ENCODE data around the gene PDLIM1. TPM values are rescaled to one million over a fixed set of nuclear protein-coding genes. Genes with fewer than 3 reads are reported as not detected.

The PDLIM1 gene
- polyA plus RNA-seq, 1 donor (not counting 4 experiments of a cell fraction or from before 2014, with no cell fraction given): 298 TPM

DNA sequence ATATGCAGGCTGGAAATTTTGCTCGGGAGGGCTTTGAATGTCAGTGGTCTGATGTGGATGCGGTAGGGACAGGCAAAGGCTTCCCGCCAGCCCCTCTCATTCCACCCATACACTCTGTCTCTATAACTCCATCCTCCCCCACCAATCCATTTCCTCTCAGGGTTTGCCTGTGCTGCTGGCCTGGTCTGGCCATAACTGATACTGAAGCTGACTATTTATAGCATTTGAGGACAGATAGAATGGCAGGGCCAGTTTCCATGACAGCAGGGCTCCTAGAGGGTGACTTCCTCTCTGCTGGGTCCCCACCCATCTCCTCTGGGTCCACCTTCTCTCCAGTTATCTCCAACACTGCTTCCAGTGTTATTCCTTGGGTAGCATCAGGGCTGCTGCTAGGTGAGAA, 6.6 kb upstream of the PDLIM1 start:
- Histone ChIP-seq H3K27ac (ENCODE audit: control insufficient read depth, insufficient read depth, low read length) (no peak overlapping the region), H3K4me2 (ENCODE audit: control insufficient read depth, extremely low read depth, insufficient read depth, low read depth, low read length) (no peak overlapping the region), H4K20me1 (ENCODE audit: control insufficient read depth, extremely low read depth, insufficient read depth, low read length) (no peaks in the 10 kb centered on the region), H2AFZ (ENCODE audit: control insufficient read depth, low read length) (no peak overlapping the region), H3K4me3 (ENCODE audit: control insufficient read depth in 2 of 3, extremely low read depth in 1 of 3, insufficient read depth in 2 of 3, low read depth in 1 of 3, low read length in 3 of 3) (no peak overlapping the region), H3K79me2 (ENCODE audit: control insufficient read depth, insufficient read depth, low read length) (no peaks in the 10 kb centered on the region), H3K36me3 (ENCODE audit: control insufficient read depth in 2 of 2, extremely low read depth in 1 of 2, insufficient read depth in 2 of 2, low read length in 2 of 2) (no peaks in the 10 kb centered on the region), H3K9ac (ENCODE audit: control insufficient read depth, extremely low read depth, insufficient read depth, low read length) (no peak overlapping the region), H3K9me1 (ENCODE audit: control insufficient read depth, extremely low read depth, insufficient read depth, low read length) (no peaks in the 10 kb centered on the region), H3K4me1 (ENCODE audit: control insufficient read depth, extremely low read depth, insufficient read depth, low read length) (peaks cover 15% of the 10 kb centered on the region), H3K27me3 (ENCODE audit: control insufficient read depth, extremely low read depth, insufficient read depth, low read length) (no peaks in the 10 kb centered on the region), H3K9me3 (ENCODE audit: control insufficient read depth, low read depth, low read length) (no peaks in the 10 kb centered on the region)
- DNase-seq (ENCODE audit: low read depth, low spot score) (no peak), FAIRE-seq (no peak)
- dilution Hi-C loops (cut with MboI; ENCODE audit: extremely low pct_ligation_motif_present, low sequenced_read_pairs): no loop called here
- TF ChIP-seq, protein P1, sequence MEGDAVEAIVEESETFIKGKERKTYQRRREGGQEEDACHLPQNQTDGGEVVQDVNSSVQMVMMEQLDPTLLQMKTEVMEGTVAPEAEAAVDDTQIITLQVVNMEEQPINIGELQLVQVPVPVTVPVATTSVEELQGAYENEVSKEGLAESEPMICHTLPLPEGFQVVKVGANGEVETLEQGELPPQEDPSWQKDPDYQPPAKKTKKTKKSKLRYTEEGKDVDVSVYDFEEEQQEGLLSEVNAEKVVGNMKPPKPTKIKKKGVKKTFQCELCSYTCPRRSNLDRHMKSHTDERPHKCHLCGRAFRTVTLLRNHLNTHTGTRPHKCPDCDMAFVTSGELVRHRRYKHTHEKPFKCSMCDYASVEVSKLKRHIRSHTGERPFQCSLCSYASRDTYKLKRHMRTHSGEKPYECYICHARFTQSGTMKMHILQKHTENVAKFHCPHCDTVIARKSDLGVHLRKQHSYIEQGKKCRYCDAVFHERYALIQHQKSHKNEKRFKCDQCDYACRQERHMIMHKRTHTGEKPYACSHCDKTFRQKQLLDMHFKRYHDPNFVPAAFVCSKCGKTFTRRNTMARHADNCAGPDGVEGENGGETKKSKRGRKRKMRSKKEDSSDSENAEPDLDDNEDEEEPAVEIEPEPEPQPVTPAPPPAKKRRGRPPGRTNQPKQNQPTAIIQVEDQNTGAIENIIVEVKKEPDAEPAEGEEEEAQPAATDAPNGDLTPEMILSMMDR (optimal IDR thresholded peaks at IDR 0.05 in 1 of 3, IDR thresholded peaks at IDR 0.05 in 1 of 3, conservative IDR thresholded peaks at IDR 0.05 in 1 of 3; ENCODE audit: extremely low read depth in 1 of 3, insufficient read depth in 2 of 3, low read length in 3 of 3): no peak
- no peak for TF ChIP-seq EZH2 (IDR thresholded peaks at IDR 0.05; ENCODE audit: low read length)

DNA sequence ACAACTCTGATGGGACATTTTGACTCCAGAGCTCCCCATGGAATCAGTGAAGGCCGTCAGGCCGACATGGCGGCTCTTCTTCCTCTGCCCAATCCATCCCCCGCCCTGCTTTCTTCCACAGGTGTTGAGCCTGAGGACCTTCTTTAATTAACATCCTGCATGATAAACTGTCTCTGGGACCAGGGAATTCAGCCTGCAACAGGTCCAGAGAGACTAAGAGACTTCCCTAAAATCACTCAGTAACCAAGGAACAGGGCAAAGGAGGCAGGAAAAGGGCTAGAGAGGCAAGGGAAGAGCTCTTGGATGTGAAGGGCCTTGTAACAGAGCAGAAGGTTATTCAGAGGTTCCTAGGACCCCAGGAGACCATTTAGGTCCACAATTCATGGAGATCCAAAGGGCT, 6.0 kb upstream of the PDLIM1 start:
- H3K4me2 ChIP-seq (ENCODE audit: control insufficient read depth, extremely low read depth, insufficient read depth, low read depth, low read length): no peak overlapping the region
- no peak overlapping the region for H3K27ac ChIP-seq (ENCODE audit: control insufficient read depth, insufficient read depth, low read length)
- H3K36me3 ChIP-seq (ENCODE audit: control insufficient read depth in 2 of 2, extremely low read depth in 1 of 2, insufficient read depth in 2 of 2, low read length in 2 of 2): no peaks in the 10 kb centered on the region
- no peak overlapping the region for H3K4me3 ChIP-seq (ENCODE audit: control insufficient read depth in 2 of 3, extremely low read depth in 1 of 3, insufficient read depth in 2 of 3, low read depth in 1 of 3, low read length in 3 of 3)
- H3K4me1 ChIP-seq (ENCODE audit: control insufficient read depth, extremely low read depth, insufficient read depth, low read length): peaks cover 15% of the 10 kb centered on the region
- FAIRE-seq: no peak
- TF ChIP-seq, protein P1 (optimal IDR thresholded peaks at IDR 0.05 in 1 of 3, IDR thresholded peaks at IDR 0.05 in 1 of 3, conservative IDR thresholded peaks at IDR 0.05 in 1 of 3; ENCODE audit: extremely low read depth in 1 of 3, insufficient read depth in 2 of 3, low read length in 3 of 3): no peak
- no peak for TF ChIP-seq EZH2 (IDR thresholded peaks at IDR 0.05; ENCODE audit: low read length)
- no peak overlapping the region for H3K9ac ChIP-seq (ENCODE audit: control insufficient read depth, extremely low read depth, insufficient read depth, low read length)
- no peak for DNase-seq (ENCODE audit: low read depth, low spot score)
- dilution Hi-C loops (cut with MboI; ENCODE audit: extremely low pct_ligation_motif_present, low sequenced_read_pairs): no loop called here
- no peaks in the 10 kb centered on the region for H3K9me1 ChIP-seq (ENCODE audit: control insufficient read depth, extremely low read depth, insufficient read depth, low read length)
- H4K20me1 ChIP-seq (ENCODE audit: control insufficient read depth, extremely low read depth, insufficient read depth, low read length): no peaks in the 10 kb centered on the region
- no peaks in the 10 kb centered on the region for H3K9me3 ChIP-seq (ENCODE audit: control insufficient read depth, low read depth, low read length)
- no peaks in the 10 kb centered on the region for H3K27me3 ChIP-seq (ENCODE audit: control insufficient read depth, extremely low read depth, insufficient read depth, low read length)
- H2AFZ ChIP-seq (ENCODE audit: control insufficient read depth, low read length): no peak overlapping the region
- H3K79me2 ChIP-seq (ENCODE audit: control insufficient read depth, insufficient read depth, low read length): no peaks in the 10 kb centered on the region

Measured in keratinocyte (primary cell).